Fibroblast of lung (primary cell): Measurements from ENCODE around the gene FOXI1. TPM values are rescaled to one million over a fixed set of nuclear protein-coding genes. Genes with fewer than 3 reads are reported as not detected.

Experiments
- DNase-seq, 2 donors: peaks; one replicate each; pipeline versions ENCODE4 v3.0.0 to v3.0.0-alpha.2; 2010; ENCODE audit warnings: low read depth in 2 of 2
- H2AFZ ChIP-seq: 2 replicates; pipeline ENCODE4 v1.5.1; 2012; ENCODE audit warnings: low read length, control low read depth, inconsistent platforms
- H3K27ac ChIP-seq: 2 replicates; pipeline ENCODE4 v1.5.1; 2011; ENCODE audit warnings: low read length, control low read depth; ENCODE audit not compliant: insufficient read depth
- H3K27me3 ChIP-seq: 2 replicates; pipeline ENCODE4 v1.5.1; 2011; ENCODE audit warnings: mild to moderate bottlenecking, low read length; ENCODE audit not compliant: control insufficient read depth, insufficient read depth
- H3K36me3 ChIP-seq: 2 replicates; pipeline ENCODE4 v1.5.1; 2011; ENCODE audit warnings: low read length; ENCODE audit not compliant: control insufficient read depth, insufficient read depth
- H3K4me1 ChIP-seq: 2 replicates; pipeline ENCODE4 v1.5.1; 2011; ENCODE audit warnings: low read length; ENCODE audit not compliant: control insufficient read depth, insufficient read depth; ENCODE audit errors: extremely low read depth
- H3K4me2 ChIP-seq: 2 replicates; pipeline ENCODE4 v1.5.1; 2011; ENCODE audit warnings: low read length, control low read depth; ENCODE audit not compliant: insufficient read depth; ENCODE audit errors: extremely low read depth
- H3K4me3 ChIP-seq, 4 experiments: fragments of 200-600 bp in 1 of 4; sonication (generic) in 1 of 4; replicated peaks in 1 of 4; 2 replicates each; pipeline ENCODE4 v1.5.1; 2011 to 2016; ENCODE audit warnings: low read length in 4 of 4, low read depth in 3 of 4, mild to moderate bottlenecking in 3 of 4, control low read depth in 2 of 4, inconsistent platforms in 1 of 4, mixed read lengths in 1 of 4; ENCODE audit not compliant: insufficient read depth in 1 of 4; ENCODE audit errors: control extremely low read depth in 1 of 4
- H3K79me2 ChIP-seq: 2 replicates; pipeline ENCODE4 v1.5.1; 2012; ENCODE audit warnings: mild to moderate bottlenecking, low read length, inconsistent platforms; ENCODE audit not compliant: control insufficient read depth, insufficient read depth
- H3K9ac ChIP-seq: 2 replicates; pipeline ENCODE4 v1.5.1; 2011; ENCODE audit warnings: mild to moderate bottlenecking, low read length, control low read depth; ENCODE audit not compliant: insufficient read depth
- H3K9me3 ChIP-seq: 2 replicates; pipeline ENCODE4 v1.5.1; 2012; ENCODE audit warnings: low read depth, low read length; ENCODE audit not compliant: control insufficient read depth, insufficient read depth
- H4K20me1 ChIP-seq: 2 replicates; pipeline ENCODE4 v1.5.1; 2011; ENCODE audit warnings: low read length; ENCODE audit not compliant: control insufficient read depth, insufficient read depth; ENCODE audit errors: extremely low read depth
- EZH2 ChIP-seq: IDR thresholded peaks from 2 replicates; pipeline ENCODE4 v1.5.1; 2012; ENCODE audit warnings: low read length, control low read depth, mild to moderate bottlenecking; ENCODE audit errors: missing control alignments
- polyA plus RNA-seq, 2 donors: library from polyadenylated mRNA; depleted of rRNA in 1 of 2; stranded (reverse) in 1 of 2; unstranded in 1 of 2; fragments of >200 nt; gene quantifications; 2 replicates each; pipeline ENCODE4 v1.2.1, GENCODE V29; 2011 to 2012; ENCODE audit warnings: missing spikeins in 1 of 2
- total RNA-seq: library from RNA; depleted of rRNA; stranded (reverse); fragments of >200 nt; gene quantifications from 2 replicates; pipeline ENCODE4 v1.2.1, GENCODE V29; 2014
- TF ChIP-seq, protein P1 (sequence below), 2 donors: IDR thresholded peaks in 1 of 2; conservative IDR thresholded peaks in 1 of 2; 1 replicate in 1 of 2; 2 replicates in 1 of 2; pipeline ENCODE4 v1.5.1; 2011 to 2012; ENCODE audit warnings: low read length in 2 of 2, control low read depth in 1 of 2, inconsistent platforms in 1 of 2, low read depth in 1 of 2, mild to moderate bottlenecking in 1 of 2

The FOXI1 gene
- total and polyA plus RNA-seq, 2 donors (not counting 1 experiment from before 2014, with no cell fraction given): not detected

DNA sequence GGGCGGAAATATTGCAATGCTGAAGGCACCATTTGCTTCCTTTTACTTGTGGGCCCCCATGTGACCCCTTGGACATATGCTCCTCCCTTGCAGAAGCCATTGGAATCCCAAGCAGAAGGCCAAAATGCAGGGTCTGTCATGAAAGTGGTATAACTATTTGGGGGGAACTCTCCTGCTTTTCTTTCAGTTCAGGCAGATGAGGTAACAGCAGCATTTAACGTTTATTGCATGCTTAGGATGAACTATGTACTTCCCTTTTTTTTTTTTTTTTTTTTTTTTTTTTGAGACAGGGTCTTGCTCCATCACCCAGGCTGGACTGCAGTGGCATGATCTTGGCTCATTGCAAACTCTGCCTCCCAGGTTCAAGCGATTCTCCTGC is 7.8 kb downstream of the FOXI1 start:
- H3K4me2 ChIP-seq: no peak overlapping the region

DNA sequence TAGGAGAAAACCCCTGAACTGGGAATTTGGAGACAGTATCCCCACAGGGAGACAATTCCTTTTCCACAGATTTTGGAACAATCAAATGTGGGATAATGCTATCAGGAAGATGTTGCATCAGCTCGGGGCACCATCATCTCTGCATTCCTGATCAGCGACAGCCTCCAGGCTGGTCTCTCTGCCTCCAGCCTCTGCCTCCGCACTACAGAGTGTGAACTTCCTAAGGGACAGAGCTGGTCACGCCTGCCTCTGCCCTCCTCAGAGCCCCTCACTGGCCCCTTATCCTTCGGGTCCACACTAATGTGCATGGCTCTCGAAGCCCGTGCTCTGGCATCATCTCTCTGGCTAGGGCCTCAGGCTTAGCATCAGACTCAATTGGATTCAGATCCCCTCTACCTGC is 8.6 kb downstream of the FOXI1 start:
- no peak overlapping the region for H3K4me3 ChIP-seq
- no peak overlapping the region for H3K9ac ChIP-seq
- no peaks in the 10 kb centered on the region for H3K4me1 ChIP-seq
- no peak overlapping the region for H3K4me2 ChIP-seq
- no peak overlapping the region for H3K27ac ChIP-seq
- H3K79me2 ChIP-seq: no peaks in the 10 kb centered on the region
- H2AFZ ChIP-seq: no peak overlapping the region
- no peak for TF ChIP-seq EZH2
- TF ChIP-seq, protein P1, sequence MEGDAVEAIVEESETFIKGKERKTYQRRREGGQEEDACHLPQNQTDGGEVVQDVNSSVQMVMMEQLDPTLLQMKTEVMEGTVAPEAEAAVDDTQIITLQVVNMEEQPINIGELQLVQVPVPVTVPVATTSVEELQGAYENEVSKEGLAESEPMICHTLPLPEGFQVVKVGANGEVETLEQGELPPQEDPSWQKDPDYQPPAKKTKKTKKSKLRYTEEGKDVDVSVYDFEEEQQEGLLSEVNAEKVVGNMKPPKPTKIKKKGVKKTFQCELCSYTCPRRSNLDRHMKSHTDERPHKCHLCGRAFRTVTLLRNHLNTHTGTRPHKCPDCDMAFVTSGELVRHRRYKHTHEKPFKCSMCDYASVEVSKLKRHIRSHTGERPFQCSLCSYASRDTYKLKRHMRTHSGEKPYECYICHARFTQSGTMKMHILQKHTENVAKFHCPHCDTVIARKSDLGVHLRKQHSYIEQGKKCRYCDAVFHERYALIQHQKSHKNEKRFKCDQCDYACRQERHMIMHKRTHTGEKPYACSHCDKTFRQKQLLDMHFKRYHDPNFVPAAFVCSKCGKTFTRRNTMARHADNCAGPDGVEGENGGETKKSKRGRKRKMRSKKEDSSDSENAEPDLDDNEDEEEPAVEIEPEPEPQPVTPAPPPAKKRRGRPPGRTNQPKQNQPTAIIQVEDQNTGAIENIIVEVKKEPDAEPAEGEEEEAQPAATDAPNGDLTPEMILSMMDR (conservative IDR thresholded peaks at IDR 0.05 in 1 of 2, IDR thresholded peaks at IDR 0.05 in 1 of 2; ENCODE audit: low read depth in 1 of 2, low read length in 2 of 2): no peak
- H4K20me1 ChIP-seq: no peaks in the 10 kb centered on the region
- DNase-seq: no peak
- no peaks in the 10 kb centered on the region for H3K36me3 ChIP-seq
- no peaks in the 10 kb centered on the region for H3K9me3 ChIP-seq
- H3K27me3 ChIP-seq: no peaks in the 10 kb centered on the region

More for the DNA sequence above, 7.8 kb downstream of the FOXI1 start:
- TF ChIP-seq EZH2: no peak
- TF ChIP-seq, protein P1 (conservative IDR thresholded peaks at IDR 0.05 in 1 of 2, IDR thresholded peaks at IDR 0.05 in 1 of 2; ENCODE audit: low read depth in 1 of 2, low read length in 2 of 2): no peak
- Histone ChIP-seq H3K27me3 (no peaks in the 10 kb centered on the region), H2AFZ (no peak overlapping the region), H3K36me3 (no peaks in the 10 kb centered on the region), H3K79me2 (no peaks in the 10 kb centered on the region), H3K27ac (no peak overlapping the region), H3K9me3 (no peaks in the 10 kb centered on the region), H3K4me1 (no peaks in the 10 kb centered on the region), H4K20me1 (no peaks in the 10 kb centered on the region), H3K4me3 (no peak overlapping the region), H3K9ac (no peak overlapping the region)
- DNase-seq: no peak

DNA sequence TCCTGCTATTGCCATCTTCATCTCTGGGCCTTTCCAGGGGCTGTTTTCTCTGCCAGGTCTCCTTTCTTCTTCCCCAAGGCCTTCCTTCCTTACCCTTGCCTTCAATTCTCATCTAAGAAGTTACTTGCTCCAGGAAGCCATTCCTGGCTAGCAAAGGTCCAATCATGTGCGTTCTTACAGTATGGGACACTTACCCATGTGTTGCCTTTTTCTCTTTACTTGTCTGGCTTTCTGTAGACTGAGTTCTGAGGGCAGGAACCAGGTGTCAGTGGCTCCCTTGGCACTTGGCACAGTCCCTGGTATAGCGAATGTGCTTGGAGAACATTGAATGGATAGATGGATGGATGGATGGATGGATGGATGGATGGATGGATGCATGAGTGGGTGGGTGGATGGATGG is 10.2 kb downstream of the FOXI1 start:
- H3K27me3 ChIP-seq: no peaks in the 10 kb centered on the region
- no peak for DNase-seq
- no peaks in the 10 kb centered on the region for H3K79me2 ChIP-seq
- H3K27ac ChIP-seq: no peak overlapping the region
- H2AFZ ChIP-seq: no peak overlapping the region
- no peak overlapping the region for H3K9ac ChIP-seq
- no peak for TF ChIP-seq EZH2
- TF ChIP-seq, protein P1 (conservative IDR thresholded peaks at IDR 0.05 in 1 of 2, IDR thresholded peaks at IDR 0.05 in 1 of 2; ENCODE audit: low read depth in 1 of 2, low read length in 2 of 2): no peak
- H3K4me3 ChIP-seq: no peak overlapping the region
- H3K36me3 ChIP-seq: no peaks in the 10 kb centered on the region
- H3K9me3 ChIP-seq: no peaks in the 10 kb centered on the region
- H3K4me2 ChIP-seq: no peak overlapping the region
- no peaks in the 10 kb centered on the region for H4K20me1 ChIP-seq
- H3K4me1 ChIP-seq: no peaks in the 10 kb centered on the region
